Peyer's patch (tissue), 4 donors: Measurements from ENCODE around the gene VHLL.
"Not testable (repeated sequence)": the region's sequence is repeated elsewhere in the genome, so short reads cannot be mapped to it uniquely, and the experiment has no call there.

Experiments used
- CTCF ChIP-seq, 6 experiments: fragments of 450-650 bp in 4 of 6; fragments of 200-600 bp in 2 of 6; sonication (generic) in 1 of 6; IDR thresholded peaks; one replicate each; pipeline ENCODE4 v1.5.1; 2017 to 2019; ENCODE audit warnings: antibody characterized with exemption in 6 of 6, mild to moderate bottlenecking in 3 of 6, moderate library complexity in 1 of 6
- POLR2A ChIP-seq, 2 donors: fragments of 450-650 bp; IDR thresholded peaks; one replicate each; pipeline ENCODE4 v1.5.1; 2017; ENCODE audit warnings: antibody characterized with exemption in 2 of 2, mild to moderate bottlenecking in 2 of 2, moderate library complexity in 2 of 2

- not testable (repeated sequence) for TF ChIP-seq CTCF, POLR2A (IDR thresholded peaks at IDR 0.05)
Measured at GRCh38 chr1:156346035-156346434, 46.9 kb upstream of the VHLL start.
